ENCODE data around the gene LOXHD1.

Gene LOXHD1

DNA sequence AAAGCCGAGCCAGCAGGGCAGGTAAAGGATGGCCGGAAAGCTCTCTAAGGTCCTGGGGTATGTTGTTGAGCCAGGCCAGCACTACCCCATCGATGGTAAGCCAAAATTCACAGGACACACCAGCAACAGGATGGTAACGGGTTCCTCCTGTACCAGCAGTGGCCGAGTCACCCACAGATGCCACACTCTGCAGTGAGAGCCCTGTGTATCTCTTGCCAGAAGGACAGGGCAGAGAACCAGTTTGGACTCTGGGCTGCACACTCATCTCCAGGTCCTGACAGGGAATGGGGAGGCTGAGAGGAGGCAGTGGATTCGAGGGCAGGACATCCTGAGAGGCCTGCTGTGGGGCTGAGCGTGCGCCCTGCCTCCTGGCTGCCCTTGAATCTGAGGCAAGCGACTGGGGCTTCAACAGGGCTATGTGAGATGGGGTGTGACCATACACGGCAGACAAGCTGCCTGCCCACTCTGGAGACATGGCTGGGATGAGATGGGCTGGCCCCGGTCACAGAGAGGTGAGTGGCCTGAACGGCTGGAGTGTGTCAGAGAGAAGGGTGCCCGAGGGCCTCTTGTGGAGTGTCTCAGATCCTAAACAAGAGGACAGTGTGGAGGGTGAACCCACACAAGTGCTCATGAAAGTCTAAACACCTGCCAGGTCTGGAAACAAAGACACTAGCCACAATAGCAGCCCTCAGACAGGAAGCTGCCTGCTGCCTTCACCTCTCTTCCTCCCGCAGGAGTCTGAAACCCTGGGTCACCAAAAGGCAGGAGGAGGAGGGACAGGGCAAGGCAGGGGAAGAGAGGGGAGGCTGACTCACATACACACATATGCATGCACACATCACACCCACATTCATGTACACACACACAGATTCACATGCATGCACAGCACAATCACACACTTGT lies 182.3 kb downstream of the LOXHD1 start:
- no peak for DNase-seq

DNA sequence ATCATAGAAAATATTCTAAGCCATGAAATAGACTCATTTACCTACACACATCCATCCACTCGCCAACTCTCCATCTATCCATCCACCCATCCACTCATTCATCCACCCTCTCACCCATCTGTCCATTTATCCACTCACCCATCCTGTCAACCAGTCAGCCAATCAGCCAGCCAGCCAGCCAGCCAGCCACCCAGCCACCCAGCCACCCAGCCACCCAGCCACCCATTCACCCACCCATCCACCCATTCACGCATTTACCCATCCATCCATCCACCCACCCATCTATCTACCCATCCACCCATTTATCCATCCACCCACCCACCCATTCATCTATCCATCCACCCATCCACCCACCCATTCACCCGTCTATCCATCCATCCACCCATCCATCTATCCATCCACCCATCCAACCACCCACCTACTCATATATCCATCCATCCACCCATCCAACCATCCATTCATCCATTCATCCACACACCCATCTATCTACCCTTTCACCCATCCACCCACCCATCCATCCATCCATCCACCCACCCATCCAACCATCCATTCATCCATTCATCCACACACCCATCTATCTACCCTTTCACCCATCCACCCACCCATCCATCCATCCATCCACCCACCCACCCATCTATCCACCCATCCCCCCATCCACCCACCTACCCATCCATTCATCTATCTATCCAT lies 185.1 kb downstream of the LOXHD1 start:
- DNase-seq: no peak

DNA sequence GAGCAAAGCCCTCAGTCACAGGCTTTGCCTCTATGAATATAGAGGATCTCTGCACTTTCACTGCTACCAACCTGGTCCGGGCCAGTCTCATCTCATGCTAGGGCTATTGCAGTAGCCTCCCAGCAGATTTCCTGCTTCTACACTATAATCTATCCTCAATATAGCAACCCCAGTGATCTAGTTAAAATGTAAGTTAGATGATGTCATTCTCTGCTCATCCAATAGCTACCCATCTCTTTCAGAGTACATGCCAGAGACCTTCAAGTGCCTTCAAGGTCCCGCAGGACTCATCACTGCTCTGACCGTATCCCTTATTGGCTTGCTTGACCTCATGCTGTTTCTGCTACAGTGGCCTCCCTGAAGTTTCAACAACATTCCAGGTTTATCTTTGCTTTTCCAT lies 186.3 kb downstream of the LOXHD1 start:
- DNase-seq: no peak

DNA sequence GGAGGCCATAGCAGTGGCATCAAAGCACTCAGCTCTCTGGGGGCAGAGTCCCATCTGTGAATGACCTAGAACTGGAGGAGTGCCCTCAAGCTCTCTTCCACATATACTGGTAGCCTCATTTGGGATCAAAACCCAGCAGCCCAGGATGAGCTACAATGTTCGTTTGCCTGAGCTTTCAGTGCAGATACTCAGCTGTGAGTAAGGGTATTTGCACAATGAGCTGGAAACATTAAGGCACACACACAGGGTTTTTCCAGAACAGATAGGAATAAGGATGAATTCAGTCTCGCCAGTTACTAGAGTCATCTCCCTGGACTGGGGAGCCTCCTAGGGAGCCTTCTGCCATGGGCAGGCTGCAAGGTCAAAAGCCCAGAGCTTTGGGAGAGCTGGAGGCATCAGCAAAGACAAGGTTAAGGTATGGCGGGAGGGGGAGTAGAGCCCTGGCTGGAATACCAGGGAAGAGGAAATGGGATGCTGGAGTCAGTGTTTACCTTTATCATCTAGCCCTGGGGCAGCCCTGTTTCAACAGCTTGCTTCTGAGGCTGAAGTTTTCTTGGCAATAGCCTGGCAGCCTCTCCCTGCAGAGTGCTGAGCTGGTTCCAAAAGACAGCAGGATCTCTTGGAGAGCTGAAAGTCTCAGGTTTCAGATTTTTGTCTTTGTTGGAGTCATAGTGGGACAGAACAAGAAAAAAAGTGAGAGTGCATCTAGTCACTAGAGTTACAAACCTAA lies 187.7 kb downstream of the LOXHD1 start:
- no peak for DNase-seq

DNA sequence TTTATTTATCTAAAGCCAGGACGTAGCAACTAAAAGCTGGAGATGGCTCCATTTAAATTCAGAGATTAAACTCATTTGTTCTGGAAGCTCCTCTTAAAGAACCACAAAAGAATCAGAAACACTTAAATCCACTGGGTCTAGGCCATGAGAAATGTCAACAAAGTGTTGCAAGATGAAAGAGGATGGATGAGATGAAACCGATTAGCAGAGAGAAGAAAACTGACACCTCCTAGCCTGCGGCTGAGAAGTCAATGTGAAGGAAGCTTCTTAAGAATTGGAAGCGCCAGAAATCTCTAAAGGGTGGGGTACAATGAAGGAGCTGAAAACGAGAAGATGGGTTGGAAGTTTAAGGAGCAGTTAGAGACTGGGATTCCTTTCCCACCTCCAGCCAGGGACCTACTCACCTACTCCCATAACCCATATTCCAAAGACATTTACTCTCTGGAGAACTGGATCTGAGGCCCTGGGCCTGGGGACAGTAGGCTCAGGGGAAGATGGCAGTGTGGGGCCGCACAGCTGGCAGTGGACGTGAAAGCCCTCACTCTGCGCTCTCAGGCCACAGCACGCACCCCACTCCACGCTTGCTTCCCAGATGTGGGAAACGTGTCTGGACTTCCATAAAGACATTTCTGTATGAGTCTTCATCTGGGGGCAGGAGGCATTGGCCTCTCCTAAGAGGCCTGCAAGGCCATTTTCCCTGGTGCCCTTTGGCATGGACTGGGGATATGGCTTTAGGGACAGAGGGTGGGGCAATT lies 188.4 kb downstream of the LOXHD1 start:
- no peak for DNase-seq

DNA sequence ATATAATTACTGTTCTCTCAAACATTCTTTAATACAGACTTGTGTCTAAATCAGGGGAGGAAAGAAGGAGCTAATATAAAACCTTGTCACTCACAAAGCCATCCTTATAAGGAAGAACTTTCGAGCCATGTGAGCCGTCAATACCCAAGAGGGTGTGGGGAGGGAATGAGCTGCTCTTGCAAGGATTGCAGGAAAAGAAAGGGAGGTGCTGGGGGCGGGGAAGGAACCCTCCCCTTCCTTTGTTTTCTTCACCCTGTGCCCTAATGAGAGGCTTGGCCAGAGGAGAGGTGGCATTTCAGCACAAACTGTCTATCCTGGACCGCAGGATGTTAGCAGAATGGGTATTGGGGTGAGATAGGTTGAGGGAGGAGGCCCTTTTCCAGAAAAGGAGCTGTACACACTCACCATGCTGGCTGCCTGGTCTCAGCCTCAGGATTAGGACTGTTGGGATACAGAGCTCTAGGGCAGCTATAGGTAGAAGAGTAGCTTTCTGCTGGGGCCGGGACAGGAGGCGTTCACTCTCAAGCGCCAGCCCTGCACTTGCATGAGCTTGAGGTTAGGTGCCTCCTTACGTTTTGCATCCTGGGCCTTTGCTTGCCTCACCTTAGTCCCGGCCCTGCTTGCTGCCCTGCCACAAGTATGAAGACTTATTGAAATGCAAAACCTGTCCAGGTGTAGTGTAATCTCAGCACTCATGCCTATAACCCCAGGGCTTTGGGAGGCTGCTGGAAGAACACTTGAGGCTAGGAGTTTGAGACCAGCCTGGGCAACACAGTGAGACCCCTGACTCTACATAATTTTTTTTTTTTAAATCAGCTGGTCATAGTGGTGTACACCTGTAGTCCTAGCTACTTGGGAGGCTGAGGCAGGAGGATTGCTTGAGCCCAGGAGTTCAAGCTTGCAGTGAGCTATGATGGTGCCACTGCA lies 190.5 kb downstream of the LOXHD1 start:
- no peak for DNase-seq

DNA sequence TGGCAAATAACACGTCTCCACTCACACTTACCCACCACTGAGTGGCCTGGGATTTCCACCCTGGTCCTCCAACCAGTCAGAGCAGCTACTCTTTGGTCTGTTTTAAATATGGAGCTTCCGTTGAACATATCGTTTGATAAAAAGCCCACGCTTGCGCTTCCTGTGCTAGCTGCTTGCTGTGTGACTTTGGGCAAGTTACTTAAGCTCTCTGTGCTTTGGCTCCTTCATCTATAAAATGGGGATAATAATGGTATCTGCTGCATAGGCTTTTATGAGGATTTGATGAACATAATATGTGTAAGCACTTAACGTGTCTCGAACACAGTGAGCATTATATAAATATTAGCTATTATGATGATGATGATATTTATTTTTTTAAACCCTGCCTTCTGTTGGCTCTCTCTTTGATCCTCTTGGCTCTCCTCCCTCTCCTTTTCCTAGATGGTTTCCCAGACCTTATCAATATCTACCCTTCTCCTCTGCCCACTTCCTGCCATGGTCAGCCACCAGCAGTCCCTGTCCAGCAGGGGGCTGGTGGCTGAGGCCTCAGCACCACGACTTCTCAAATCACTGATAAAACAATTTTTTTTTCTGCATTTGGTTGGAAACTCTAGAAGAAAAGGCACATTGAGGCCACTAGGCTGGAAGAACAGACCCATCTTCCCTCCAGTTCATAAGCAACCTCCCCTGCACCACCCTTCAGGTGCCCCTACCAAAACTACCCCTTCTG lies 191.9 kb downstream of the LOXHD1 start:
- no peak for DNase-seq

DNA sequence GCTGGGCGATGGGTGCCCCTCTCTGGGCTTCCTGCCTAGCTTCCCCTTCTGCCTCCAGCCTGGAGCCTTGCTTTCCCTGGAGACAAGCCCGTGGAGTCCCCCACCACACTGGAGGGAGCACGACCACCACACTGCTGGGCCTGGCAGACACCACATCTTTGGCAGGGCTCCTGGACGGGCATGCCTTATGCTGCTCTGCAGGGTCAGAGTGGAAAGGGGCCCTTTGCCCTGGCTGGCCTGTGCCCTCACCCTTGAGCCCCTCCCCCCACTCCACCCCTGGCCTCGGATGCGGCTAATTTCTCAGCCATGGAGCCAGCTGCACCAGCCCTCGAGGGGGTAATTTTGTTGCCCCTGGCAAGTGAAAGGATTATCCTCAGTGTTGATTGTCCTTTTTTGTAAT lies 194.5 kb downstream of the LOXHD1 start:
- no peak for DNase-seq

DNA sequence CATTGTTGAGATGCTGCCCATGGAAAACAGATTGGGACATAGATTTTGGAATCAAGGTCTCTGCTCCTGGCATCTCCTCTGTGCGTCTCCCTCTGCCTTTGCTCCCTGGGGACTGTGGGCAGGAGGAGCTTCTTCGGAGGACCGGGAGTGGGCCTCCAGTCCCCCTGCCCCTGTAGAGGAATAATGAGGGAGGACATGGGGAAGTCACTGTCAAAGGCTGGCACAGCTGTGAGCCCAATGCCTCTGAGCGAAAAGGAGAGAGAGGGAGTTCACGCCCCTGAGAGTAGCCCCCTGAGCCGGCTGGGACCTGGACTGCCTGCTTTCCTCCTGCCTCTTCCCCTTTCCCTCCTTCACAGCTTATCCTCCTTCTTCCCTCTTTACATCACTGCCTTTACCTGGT lies 195.0 kb downstream of the LOXHD1 start:
- DNase-seq: no peak

DNA sequence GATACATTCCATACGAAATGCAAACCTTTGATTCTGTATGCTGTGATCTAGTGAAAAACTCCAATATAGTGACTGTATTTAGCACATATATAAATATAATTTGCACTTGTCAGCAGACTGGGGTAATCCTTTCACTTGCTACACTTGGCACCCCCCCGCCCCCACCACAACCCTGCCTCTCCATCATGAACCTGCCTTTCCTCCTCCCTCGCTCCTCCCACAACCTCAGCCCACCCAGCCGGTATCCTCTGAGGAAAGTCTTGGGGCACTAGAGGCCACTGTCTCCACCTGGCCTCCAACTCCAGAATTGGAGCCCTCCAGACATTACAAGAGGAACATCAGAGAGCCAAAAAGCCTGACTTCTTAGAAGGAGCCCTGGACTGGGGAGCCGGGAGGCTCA lies 196.3 kb downstream of the LOXHD1 start:
- DNase-seq: no peak

DNA sequence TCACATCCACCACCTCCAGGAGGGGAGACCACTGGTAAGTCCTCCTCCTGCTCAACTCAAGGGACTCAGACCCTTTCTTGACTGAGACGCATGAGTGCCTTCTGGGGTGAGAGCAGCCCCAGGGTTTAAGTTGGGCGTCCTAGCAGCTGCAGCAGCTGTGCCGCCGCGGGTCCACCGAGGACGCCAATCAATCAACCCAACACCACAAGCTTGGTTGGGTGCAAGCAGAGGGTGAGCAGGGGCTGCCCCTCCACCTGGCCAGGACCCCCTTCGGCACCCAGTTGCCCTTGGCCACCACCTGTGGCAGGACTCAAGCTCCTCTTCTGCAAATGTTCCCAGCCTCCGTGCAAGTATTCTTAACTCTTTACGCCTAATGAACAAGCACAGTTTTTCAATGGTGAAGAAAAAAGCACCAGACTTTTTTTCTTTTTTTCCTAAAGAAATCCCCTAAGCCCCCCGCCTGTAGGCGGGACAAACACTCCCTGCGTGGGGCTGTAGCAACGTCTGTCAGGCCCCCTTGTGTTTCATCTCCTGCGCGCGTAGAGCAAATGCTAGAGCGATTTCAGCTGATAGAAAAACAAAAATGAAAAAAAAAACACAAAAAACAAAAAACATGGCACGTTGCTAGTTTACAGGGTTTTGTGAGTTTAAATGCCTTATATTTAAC lies 197.1 kb downstream of the LOXHD1 start:
- DNase-seq: no peak

DNA sequence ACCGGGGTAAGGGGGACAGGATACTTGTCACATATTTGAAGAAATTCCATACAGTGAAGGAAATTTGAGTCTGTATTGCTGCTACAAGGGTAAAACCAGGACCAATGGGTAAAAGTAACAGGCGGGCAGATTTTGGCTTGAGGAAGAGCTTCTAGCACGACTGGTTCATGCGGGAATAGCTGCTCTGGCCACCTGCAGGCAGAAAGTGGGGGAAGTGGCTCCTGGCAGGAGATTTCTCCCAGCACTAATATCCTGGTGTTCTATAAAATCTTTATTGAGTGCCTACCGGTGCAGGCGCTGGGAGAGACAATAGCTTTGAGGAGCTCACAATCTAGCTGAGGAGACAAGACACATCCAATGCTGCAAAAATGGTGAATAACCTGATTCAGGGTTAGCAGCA lies 198.5 kb downstream of the LOXHD1 start:
- no peak for DNase-seq

DNA sequence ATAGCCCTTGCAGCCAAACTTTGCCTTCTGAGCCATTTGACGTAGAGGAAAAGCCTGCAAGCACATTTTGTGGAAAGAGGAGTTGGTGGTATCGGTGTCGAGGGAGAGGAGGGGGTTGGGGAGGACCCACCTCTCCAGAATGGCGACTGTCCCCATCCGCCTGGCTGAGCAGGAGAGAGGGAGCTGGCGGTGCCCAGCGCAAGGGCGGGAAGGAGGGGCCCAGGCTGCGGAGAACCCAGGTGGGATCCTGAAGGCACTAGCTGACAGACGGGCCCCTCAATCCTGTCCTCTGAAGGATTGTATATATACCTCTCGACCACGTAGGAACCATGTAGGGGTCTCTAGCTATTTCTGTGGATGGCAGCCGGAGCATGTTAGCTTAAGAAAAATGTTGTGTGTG lies 200.3 kb downstream of the LOXHD1 start:
- no peak for DNase-seq

DNA sequence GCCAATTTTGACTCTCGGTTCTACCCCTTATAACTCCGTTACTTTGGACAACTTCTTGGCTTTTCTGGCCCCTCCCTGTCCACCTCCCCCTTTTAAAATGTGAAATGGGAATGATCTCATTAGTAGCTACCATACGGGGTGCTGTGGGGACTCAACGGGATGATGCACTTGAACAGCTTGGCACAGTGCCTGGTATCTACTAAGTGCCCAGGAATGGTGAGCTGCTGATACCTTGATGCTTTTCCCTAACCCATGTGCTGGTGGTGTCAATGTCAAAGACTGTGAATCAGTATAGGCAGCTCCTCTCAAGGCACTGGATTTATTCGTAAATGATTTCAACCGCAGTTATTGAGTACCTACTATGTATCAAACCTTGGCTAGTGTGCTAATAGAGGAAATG lies 204.2 kb downstream of the LOXHD1 start:
- no peak for DNase-seq

DNA sequence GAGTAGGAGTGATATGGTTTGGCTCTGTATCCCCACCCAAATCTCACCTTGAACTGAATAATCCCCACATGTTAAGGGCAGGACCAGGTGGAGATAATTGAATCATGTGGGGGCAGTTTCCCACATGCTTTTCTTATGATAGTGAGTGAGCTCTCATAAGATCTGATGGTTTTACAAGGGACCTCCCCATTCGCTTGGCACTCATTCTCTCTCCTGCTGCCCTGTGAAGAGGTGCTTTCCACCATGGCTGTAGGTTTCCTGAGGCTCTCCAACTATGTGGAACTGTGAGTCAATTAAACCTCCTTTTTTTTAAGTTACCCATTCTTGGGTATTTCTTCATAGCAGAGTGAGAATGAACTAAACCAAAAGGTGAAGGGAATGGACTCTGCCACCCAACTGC lies 207.5 kb downstream of the LOXHD1 start:
- DNase-seq: no peak

DNA sequence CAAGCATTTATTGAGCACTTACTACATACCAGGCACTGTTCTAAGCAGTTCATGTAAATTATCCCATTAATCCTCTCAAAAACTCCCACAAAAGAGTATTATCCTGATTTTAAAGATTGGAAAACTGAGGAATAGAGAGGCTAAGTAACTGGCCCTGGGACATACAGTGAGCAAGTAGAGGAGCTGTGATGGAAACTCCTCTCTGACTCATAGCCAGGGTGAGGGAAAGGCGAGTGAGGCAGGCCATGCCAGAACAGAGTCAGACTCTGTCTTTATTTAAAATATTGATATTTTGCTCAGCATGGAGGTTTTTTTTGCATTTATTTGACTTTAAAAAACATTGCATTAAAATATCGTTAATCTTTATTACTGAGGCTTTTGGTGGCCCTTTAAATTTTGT lies 208.0 kb downstream of the LOXHD1 start:
- DNase-seq: no peak

DNA sequence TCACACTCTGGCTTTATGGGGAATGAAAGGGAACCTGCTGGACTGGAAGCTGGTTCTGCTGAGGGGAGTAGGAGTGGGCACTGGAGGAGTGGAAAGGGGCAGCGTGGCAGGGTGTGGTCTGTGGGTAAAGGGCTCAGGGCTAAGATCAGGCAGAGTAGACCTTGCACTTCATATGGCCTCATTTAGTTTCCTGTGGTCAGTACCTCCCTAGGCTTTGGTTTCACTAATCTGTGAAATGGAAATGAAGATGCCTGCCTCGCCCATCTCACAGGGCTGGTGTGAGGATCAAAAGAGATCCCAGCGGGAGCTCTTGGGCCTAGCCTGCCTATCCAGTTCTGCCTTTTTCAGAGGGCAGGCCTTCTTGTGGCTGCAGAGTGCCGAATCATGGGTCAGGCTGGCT lies 208.7 kb downstream of the LOXHD1 start:
- no peak for DNase-seq

DNA sequence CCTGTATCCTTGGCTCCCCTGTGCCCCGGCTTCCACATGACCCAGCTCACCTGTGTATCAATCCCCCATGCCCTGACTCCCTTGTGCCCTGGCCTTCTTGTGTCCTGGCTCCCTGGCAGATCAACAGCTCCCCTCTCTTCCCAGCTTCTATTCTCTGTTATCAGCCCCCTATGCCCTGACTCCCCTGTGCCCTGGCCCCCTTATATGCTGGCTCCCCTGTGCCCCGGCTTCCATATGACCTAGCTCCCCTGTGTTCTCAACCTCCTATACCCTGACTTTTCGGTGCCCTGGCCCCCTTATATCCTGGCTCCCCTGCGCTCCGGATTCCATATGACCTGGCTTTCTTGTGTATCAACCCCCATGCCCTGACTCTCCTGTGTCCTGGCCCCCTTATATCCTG lies 209.2 kb downstream of the LOXHD1 start:
- DNase-seq: no peak

DNA sequence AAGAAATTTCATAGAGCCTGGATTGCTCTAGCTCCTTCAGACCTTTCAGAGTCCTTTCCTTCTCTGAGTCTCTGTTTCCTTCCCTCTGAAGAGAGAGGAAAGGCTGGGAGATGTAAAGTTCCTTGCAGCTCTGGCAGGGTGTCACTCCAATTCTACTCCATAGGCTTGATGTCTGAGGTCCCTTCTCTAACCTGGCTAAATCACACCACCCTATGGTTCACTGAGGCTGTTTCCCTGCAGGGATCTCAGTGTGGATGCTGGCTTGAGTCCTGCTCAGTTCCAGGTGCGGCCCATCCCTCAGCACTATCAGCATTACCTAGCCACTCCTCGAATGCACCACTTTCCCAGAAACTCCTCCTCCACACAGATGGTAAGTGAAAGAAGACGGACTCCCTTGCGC lies 209.7 kb downstream of the LOXHD1 start:
- DNase-seq: no peak

DNA sequence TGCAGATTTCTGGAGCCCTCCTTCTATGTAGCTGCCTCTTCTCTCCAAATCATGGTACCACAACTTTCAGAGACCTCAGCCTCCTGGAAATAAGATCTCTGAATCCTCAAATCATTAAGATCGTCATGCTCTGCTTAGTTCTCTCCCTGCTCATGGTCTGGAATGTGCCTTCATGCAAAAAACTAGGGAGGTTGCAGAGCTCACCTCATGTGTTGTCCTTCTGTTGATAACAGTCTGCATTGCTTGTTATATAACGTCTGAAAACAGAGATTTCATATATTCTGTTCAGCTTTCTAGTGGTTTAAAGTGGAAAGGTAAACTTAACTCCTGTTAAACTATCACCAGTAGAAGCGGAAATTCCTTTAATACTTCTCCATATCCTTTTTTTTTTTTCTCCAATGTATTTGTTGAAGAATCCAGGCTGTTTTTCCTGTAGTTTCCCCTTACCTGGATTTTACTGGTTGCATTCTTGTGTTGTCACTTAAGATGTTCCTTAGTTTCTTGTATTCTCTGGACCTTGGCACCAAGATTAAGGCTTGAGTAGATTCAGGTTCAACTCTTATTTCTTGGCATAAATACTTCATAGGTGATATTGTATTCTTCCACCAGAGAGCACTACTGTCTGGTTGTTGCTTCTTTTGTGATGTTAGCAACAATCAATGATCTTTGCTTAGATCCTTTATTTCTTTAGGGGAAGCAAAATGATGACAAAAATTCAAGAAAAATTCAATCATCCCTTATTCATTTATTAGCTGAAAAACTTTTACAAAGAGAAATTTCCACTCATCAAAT lies 211.3 kb downstream of the LOXHD1 start:
- DNase-seq: no peak
